HepG2 (cell line): ENCODE results near the gene AKAIN1. TPM values are rescaled to one million over a fixed set of nuclear protein-coding genes. Genes with fewer than 3 reads are reported as not detected.
A peak's percentile ranks its signal among the peaks of the same experiment; 100 is the strongest.

Experiments
- ARID3A ChIP-seq: IDR thresholded peaks from 2 replicates; pipeline ENCODE4 v1.6.1; 2012; ENCODE audit warnings: low read depth, low read length, improper control_type of control experiment
- DDIT3 ChIP-seq: sonication (generic); formaldehyde crosslinking; IDR thresholded peaks from 2 replicates; pipeline ENCODE4 v1.4.0; 2020; ENCODE audit warnings: mild to moderate bottlenecking, missing genetic modification reagents
- GABPB1 ChIP-seq: IDR thresholded peaks from 2 replicates; pipeline ENCODE4 v1.6.1; 2016; ENCODE audit warnings: mild to moderate bottlenecking, missing genetic modification reagents, moderate library complexity, missing compliant biosample characterization
- IRX3 ChIP-seq: sonication (generic); formaldehyde crosslinking; IDR thresholded peaks from 2 replicates; pipeline ENCODE4 v1.8.1; 2023; ENCODE audit warnings: mild to moderate bottlenecking, low read depth, missing genetic modification reagents, borderline replicate concordance
- MAFK ChIP-seq, 2 experiments: IDR thresholded peaks in 1 of 2; conservative IDR thresholded peaks in 1 of 2; 2 replicates each; pipeline ENCODE4 v1.6.1; 2011; ENCODE audit warnings: improper control_type of control experiment in 2 of 2, low read length in 2 of 2
- POLR2AphosphoS5 ChIP-seq: IDR thresholded peaks from 2 replicates; pipeline ENCODE4 v1.6.1; 2012; ENCODE audit warnings: low read depth, low read length
- RBM39 ChIP-seq: fragments of 200-400 bp; formaldehyde crosslinking; IDR thresholded peaks from one replicate; pipeline ENCODE4 v1.6.1; 2018; ENCODE audit warnings: antibody characterized with exemption, mild to moderate bottlenecking, low read depth, low read length; ENCODE audit not compliant: poor library complexity, severe bottlenecking
- RFXANK ChIP-seq: IDR thresholded peaks from 2 replicates; pipeline ENCODE4 v1.6.1; 2016
- RXRA ChIP-seq: sonication (generic); formaldehyde crosslinking; IDR thresholded peaks from 2 replicates; pipeline ENCODE4 v1.5.1; 2020; ENCODE audit warnings: missing genetic modification reagents
- TEAD3 ChIP-seq: optimal IDR thresholded peaks from 2 replicates; pipeline ENCODE3; 2016; ENCODE audit warnings: borderline replicate concordance
- TOE1 ChIP-seq: sonication (generic); formaldehyde crosslinking; IDR thresholded peaks from 2 replicates; pipeline ENCODE4 v1.4.0; 2020; ENCODE audit warnings: mild to moderate bottlenecking, missing genetic modification reagents
- XBP1 ChIP-seq: sonication (generic); formaldehyde crosslinking; IDR thresholded peaks from 2 replicates; pipeline ENCODE4 v1.5.0; 2020; ENCODE audit warnings: missing genetic modification reagents
- ZC3H13 ChIP-seq: sonication (generic); formaldehyde crosslinking; IDR thresholded peaks from 2 replicates; pipeline ENCODE4 v1.8.1; 2023; ENCODE audit warnings: mild to moderate bottlenecking, missing genetic modification reagents, moderate library complexity
- ZEB1 ChIP-seq: IDR thresholded peaks from 2 replicates; pipeline ENCODE4 v1.6.1; 2012; ENCODE audit warnings: mild to moderate bottlenecking, low read depth, inconsistent platforms; ENCODE audit not compliant: insufficient replicate concordance
- ZFP36 ChIP-seq: fragments of 150-350 bp; IDR thresholded peaks from 2 replicates; pipeline ENCODE4 v1.6.1; 2018; ENCODE audit warnings: borderline replicate concordance, low read length, low read depth; ENCODE audit not compliant: partially characterized antibody
- ZNF224 ChIP-seq: sonication (generic); formaldehyde crosslinking; IDR thresholded peaks from 2 replicates; pipeline ENCODE4 v1.5.0; 2020; ENCODE audit warnings: mild to moderate bottlenecking, missing genetic modification reagents
- ZNF280D ChIP-seq: sonication (generic); formaldehyde crosslinking; IDR thresholded peaks from 2 replicates; pipeline ENCODE4 v1.5.1; 2020; ENCODE audit warnings: mild to moderate bottlenecking, missing genetic modification reagents
- ZNF430 ChIP-seq: sonication (generic); formaldehyde crosslinking; IDR thresholded peaks from 2 replicates; pipeline ENCODE4 v1.9.0; 2021; ENCODE audit warnings: mild to moderate bottlenecking, missing genetic modification reagents
- ZNF501 ChIP-seq: sonication (generic); formaldehyde crosslinking; IDR thresholded peaks from 2 replicates; pipeline ENCODE4 v1.5.1; 2020; ENCODE audit warnings: mild to moderate bottlenecking, moderate library complexity, missing genetic modification reagents
- ZNF510 ChIP-seq: sonication (generic); formaldehyde crosslinking; IDR thresholded peaks from 2 replicates; pipeline ENCODE4 v1.4.0; 2020; ENCODE audit warnings: low read depth, mild to moderate bottlenecking, missing genetic modification reagents
- ZNF615 ChIP-seq: sonication (generic); formaldehyde crosslinking; IDR thresholded peaks from 2 replicates; pipeline ENCODE4 v1.5.0; 2020; ENCODE audit warnings: mild to moderate bottlenecking, missing genetic modification reagents, borderline replicate concordance
- ZNF740 ChIP-seq: sonication (generic); formaldehyde crosslinking; IDR thresholded peaks from 2 replicates; pipeline ENCODE4 v1.4.0; 2020; ENCODE audit warnings: missing genetic modification reagents
- ZXDC ChIP-seq: sonication (generic); formaldehyde crosslinking; IDR thresholded peaks from 2 replicates; pipeline ENCODE4 v1.5.0; 2020; ENCODE audit warnings: mild to moderate bottlenecking, missing genetic modification reagents
- polyA plus RNA-seq, 8 experiments: library from polyadenylated mRNA; depleted of rRNA in 3 of 8; stranded (reverse) in 7 of 8; unstranded in 1 of 8; fragments of >200 nt; fragmentation: Illumina TruSeq in 4 of 8; extraction: Trizol in 4 of 8; gene quantifications; 2 replicates each; pipeline versions ENCODE4 v1.2.1 to v1.2.3, GENCODE V29; 2011 to 2016; ENCODE audit warnings: low read depth in 4 of 8, missing spikeins in 1 of 8, mixed read lengths in 1 of 8; ENCODE audit not compliant: insufficient read depth in 1 of 8
- total RNA-seq, 5 experiments: library from RNA; depleted of rRNA; stranded (reverse); fragments of >200 nt; fragmentation: Illumina TruSeq; extraction: Trizol; gene quantifications; 2 replicates each; pipeline ENCODE4 v1.2.3, GENCODE V29; 2016; ENCODE audit warnings: low read depth in 1 of 5

AKAIN1 gene
- total and polyA plus RNA-seq, 2 of the 13 experiments (the other 11 are each of a cell fraction or from before 2014, with no cell fraction given) = not detected

- TF ChIP-seq ZNF224 (peak; percentile 62; the same call in 1 of the 2 replicates), MAFK (conservative IDR thresholded peaks at IDR 0.05 in 1 of 2, IDR thresholded peaks at IDR 0.05 in 1 of 2; ENCODE audit: low read length in 2 of 2) (no peak), RFXANK (CRISPR knock-in tag) (no peak), ZNF430 (CRISPR knock-in tag) (peak; percentile 100), ZEB1 (no peak), RBM39 (no peak), ZNF510 (CRISPR knock-in tag) (0 out of 2 replicates have a peak, but pooled peaks have one; percentile 5), ZNF740 (CRISPR knock-in tag) (no peak), XBP1 (CRISPR knock-in tag) (no peak), ZXDC (CRISPR knock-in tag) (no peak), TEAD3 (CRISPR knock-in tag) (no peak), ZFP36 (no peak), ARID3A (no peak), ZNF280D (CRISPR knock-in tag) (no peak), ZC3H13 (CRISPR knock-in tag) (no peak; the same call in 1 of the 2 replicates), RXRA (no peak), IRX3 (CRISPR knock-in tag) (no peak), ZNF615 (CRISPR knock-in tag) (no peak; the same call in 1 of the 2 replicates), TOE1 (CRISPR knock-in tag) (no peak), POLR2AphosphoS5 (0 out of 2 replicates have a peak, but pooled peaks have one; percentile 42), GABPB1 (no peak), ZNF501 (CRISPR knock-in tag) (0 out of 2 replicates have a peak, but pooled peaks have one; percentile 33), DDIT3 (CRISPR knock-in tag) (no peak)
These were observed 41.4 kb upstream of the AKAIN1 start (continued) for GRCh38 chr18:5238371-5238976.
